ENCODE results near the gene EXOC6B. TPM values are rescaled to one million over a fixed set of nuclear protein-coding genes. Genes with fewer than 3 reads are reported as not detected.

The EXOC6B gene
- total and polyA plus RNA-seq, 2 of the 8 experiments (the other 6 are each of a cell fraction or from before 2014, with no cell fraction given), result 13.5 to 33.0 TPM

- TF ChIP-seq ATF3 (IDR thresholded peaks at IDR 0.05; ENCODE audit: insufficient read depth, low read depth, low read length), result no peak
- TF ChIP-seq NRF1 (IDR thresholded peaks at IDR 0.05; ENCODE audit: low read depth, low read length), result no peak
- no peak for TF ChIP-seq POLR2A (IDR thresholded peaks at IDR 0.05; ENCODE audit: control extremely low read depth in 1 of 2, low read depth in 2 of 2, low read length in 2 of 2)
Measured at GRCh38 chr2:72214429-72215143, 611.2 kb downstream of the EXOC6B start (continued).
